Measurements from ENCODE around the gene STUB1.
A peak's percentile ranks its signal among the peaks of the same experiment; 100 is the strongest.

STUB1 gene

DNA sequence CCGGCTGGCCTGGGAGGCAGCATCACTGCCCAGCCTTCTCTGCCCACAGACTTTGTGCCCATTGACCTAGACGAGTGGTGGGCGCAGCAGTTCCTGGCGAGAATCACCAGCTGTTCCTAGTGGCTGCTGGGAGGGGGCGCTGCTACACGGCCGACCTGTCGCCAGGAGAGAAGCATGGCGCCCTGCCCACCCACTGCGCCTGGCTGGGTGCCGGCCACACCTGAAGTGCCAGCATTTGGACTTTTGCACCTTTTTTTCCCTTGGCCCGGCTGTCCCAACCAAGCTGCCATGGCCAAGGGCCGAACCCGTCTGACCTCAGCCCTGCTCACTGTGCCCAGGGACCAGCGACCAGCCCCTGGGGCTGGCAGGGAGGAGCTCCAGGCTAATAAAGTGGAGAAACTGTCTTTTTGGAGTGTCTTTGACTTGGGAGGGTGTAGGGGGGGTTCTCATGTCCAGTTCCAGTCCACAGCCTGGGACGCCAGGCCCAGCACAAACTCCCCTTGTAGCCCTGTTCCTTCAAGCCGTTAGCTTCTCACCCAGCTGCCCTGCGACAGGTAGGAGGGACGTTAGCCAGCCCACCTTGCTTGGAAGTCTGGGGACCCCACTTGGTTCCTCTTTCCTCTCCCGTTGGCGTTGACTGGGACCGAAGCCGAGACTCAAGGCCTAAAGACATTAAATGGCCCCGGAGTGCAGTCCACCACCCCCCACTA, 32.0 kb upstream of the STUB1 start:
- TF ChIP-seq, protein P1, sequence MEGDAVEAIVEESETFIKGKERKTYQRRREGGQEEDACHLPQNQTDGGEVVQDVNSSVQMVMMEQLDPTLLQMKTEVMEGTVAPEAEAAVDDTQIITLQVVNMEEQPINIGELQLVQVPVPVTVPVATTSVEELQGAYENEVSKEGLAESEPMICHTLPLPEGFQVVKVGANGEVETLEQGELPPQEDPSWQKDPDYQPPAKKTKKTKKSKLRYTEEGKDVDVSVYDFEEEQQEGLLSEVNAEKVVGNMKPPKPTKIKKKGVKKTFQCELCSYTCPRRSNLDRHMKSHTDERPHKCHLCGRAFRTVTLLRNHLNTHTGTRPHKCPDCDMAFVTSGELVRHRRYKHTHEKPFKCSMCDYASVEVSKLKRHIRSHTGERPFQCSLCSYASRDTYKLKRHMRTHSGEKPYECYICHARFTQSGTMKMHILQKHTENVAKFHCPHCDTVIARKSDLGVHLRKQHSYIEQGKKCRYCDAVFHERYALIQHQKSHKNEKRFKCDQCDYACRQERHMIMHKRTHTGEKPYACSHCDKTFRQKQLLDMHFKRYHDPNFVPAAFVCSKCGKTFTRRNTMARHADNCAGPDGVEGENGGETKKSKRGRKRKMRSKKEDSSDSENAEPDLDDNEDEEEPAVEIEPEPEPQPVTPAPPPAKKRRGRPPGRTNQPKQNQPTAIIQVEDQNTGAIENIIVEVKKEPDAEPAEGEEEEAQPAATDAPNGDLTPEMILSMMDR (IDR thresholded peaks at IDR 0.05; ENCODE audit: insufficient read depth, low read length, poor library complexity, severe bottlenecking) = peak; percentile 82
- Histone ChIP-seq H3K4me3 (replicated peaks; ENCODE audit: low read depth, low read length) (peak overlapping the region; percentile 75), H3K27me3 (replicated peaks; ENCODE audit: control insufficient read depth, insufficient read depth, low read length) (no peaks in the 10 kb centered on the region), H3K36me3 (ENCODE audit: control insufficient read depth, insufficient read depth, low read length) (peaks cover 4% of the 10 kb centered on the region)
- DNase-seq (ENCODE audit: extremely low read depth, insufficient read length) = peak; percentile 61

DNA sequence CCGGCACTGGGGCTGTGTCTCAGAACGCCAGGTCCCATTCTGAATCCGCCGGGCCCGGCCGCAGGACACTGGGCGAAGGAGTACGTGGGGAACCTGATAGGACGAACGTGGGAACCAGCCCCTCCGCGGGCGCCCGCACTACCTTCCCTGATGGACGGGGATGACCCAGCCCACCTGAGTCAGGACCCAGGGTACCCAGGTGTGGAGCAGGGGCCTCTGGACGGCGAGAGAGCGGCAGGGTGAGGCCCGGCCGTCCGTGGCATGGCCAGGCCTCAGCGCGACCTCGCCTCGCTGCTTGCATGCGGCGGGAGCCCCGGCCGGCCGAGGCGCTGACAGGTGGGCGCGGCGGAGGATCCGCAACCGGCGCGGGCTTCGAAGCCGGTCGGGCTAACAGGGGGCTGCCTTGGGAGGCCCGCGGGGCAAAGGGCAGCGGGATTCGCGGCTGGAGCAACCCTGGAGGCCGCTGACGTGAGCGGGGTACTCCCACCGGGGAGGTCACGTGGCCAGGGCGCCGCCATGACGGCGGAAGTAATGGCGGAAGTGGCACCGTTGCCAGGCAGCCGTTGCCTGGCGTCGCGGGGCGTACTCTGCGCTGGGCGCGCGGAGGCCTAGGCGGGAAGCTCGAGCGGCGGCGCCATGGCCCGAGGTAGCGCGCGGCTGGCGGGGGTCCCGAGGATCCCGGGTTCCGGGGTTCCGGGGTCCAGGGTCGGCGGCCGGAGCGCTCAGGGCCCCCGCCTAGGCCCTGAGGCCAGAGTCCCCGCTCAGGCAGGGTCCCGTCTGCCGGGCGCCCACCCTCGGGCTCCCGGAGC, 31.2 kb upstream of the STUB1 start, which contains the start of gene WDR90:
TSS of gene WDR90 (plus strand) at position 585 of the 809 bp plus-strand sequence. CDS start at position 637, 52 bp downstream.
- Histone ChIP-seq H3K4me3 (replicated peaks; ENCODE audit: low read depth, low read length) (peak within 1 kb of the TSS; percentile 75), H3K27me3 (replicated peaks; ENCODE audit: control insufficient read depth, insufficient read depth, low read length) (no peaks in the 10 kb centered on the region), H3K36me3 (ENCODE audit: control insufficient read depth, insufficient read depth, low read length) (peaks cover 6% of the 10 kb centered on the region)
- TF ChIP-seq, protein P1 (IDR thresholded peaks at IDR 0.05; ENCODE audit: insufficient read depth, low read length, poor library complexity, severe bottlenecking) = no peak
- peak; percentile 91 for DNase-seq (ENCODE audit: extremely low read depth, insufficient read length)

GRCh38 chr16:649631-650030, 30.6 kb upstream of the STUB1 start:
- H3K4me3 ChIP-seq (replicated peaks; ENCODE audit: low read depth, low read length) = peak overlapping the region; percentile 75
- DNase-seq (ENCODE audit: extremely low read depth, insufficient read length) = no peak

DNA sequence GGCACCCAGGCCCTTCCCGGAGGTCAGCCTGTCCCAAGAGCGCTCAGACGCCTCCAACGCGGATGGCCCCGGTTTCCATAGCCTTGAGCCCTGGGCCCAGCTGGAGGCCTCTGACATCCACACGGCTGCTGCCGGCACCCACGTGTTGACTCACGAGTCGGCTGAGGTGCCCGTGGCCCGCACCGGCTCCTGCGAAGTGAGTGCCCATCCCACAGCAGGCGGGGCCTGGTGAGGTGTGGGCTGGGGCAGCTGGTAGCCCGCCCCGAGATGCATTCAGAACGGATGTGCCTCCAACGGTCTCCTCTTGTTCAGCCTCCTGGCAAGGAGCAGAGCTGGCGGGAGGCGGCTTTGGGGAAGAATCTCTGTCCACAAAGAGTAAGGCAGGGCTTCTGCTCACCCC, 28.4 kb upstream of the STUB1 start:
- Histone ChIP-seq H3K27me3 (replicated peaks; ENCODE audit: control insufficient read depth, insufficient read depth, low read length) (no peaks in the 10 kb centered on the region), H3K36me3 (ENCODE audit: control insufficient read depth, insufficient read depth, low read length) (peaks cover 5% of the 10 kb centered on the region), H3K4me3 (replicated peaks; ENCODE audit: low read depth, low read length) (no peak overlapping the region)
- TF ChIP-seq, protein P1 (IDR thresholded peaks at IDR 0.05; ENCODE audit: insufficient read depth, low read length, poor library complexity, severe bottlenecking) = no peak
- no peak for DNase-seq (ENCODE audit: extremely low read depth, insufficient read length)

More at GRCh38 chr16:649631-650030, 30.6 kb upstream of the STUB1 start:
- peaks cover 6% of the 10 kb centered on the region for H3K36me3 ChIP-seq (ENCODE audit: control insufficient read depth, insufficient read depth, low read length)
- TF ChIP-seq, protein P1 (IDR thresholded peaks at IDR 0.05; ENCODE audit: insufficient read depth, low read length, poor library complexity, severe bottlenecking) = no peak
- H3K27me3 ChIP-seq (replicated peaks; ENCODE audit: control insufficient read depth, insufficient read depth, low read length) = no peaks in the 10 kb centered on the region

DNA sequence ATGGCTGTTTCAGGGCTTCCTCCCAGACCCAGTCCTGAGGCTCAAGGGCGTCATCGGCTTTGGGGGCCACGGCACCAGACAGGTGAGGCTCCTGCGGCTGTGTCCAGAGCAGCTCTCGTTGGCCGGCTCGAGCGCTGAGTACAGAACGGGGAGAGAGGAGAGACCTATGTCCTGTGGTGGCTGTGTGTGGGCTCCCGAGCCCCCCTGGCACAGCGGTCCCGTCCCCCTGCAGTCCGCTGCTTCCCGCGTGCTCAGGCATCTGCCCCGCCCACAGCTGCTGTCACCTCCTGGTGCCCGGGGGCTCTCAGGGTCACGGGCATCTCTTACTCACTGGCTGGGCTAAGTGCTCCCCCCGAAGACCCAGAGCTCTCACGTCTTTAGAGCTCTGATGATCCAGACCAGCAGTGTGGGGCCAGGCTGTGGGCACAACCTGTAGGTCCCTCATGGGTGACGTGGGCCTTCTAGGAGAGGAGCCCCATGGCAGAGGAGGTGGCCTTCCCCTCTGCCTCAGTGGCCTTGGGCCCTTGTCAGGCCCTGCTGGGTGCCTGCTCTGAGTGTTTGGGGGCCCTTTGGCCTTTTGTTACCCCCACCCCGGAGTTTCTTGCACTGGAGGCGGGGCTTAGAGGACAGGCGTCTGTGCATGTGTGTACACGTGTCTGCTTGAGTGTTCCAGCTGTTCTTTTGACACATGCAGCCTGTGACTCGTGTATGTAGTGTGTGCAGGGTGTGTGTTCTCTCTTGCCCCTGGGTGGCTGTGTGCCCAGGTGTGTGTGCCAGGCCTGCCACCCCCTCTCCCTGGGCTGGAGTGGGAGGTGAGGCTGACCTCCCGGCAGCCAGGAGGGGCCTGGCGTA, 27.5 kb upstream of the STUB1 start:
- Histone ChIP-seq H3K36me3 (ENCODE audit: control insufficient read depth, insufficient read depth, low read length) (peaks cover 3% of the 10 kb centered on the region), H3K4me3 (replicated peaks; ENCODE audit: low read depth, low read length) (no peak overlapping the region), H3K27me3 (replicated peaks; ENCODE audit: control insufficient read depth, insufficient read depth, low read length) (no peaks in the 10 kb centered on the region)
- TF ChIP-seq, protein P1 (IDR thresholded peaks at IDR 0.05; ENCODE audit: insufficient read depth, low read length, poor library complexity, severe bottlenecking) = no peak
- no peak for DNase-seq (ENCODE audit: extremely low read depth, insufficient read length)

Measured in GM06990 (cell line).